ENCODE results near the gene PRICKLE1. TPM values are rescaled to one million over a fixed set of nuclear protein-coding genes. Genes with fewer than 3 reads are reported as not detected.

PRICKLE1 gene
- total and polyA plus RNA-seq, 2 experiments from 2014 or later: 7.7 to 51.7 TPM

GRCh38 chr12:42498549-42499247, 90.8 kb downstream of the PRICKLE1 start:
- no peak overlapping the region for H3K27ac Mint-ChIP-seq
- no peaks in the 10 kb centered on the region for H4K20me1 ChIP-seq (replicated peaks; ENCODE audit: insufficient read depth)
- H3K9me3 Mint-ChIP-seq: no peaks in the 10 kb centered on the region
- no peak for ATAC-seq
- no peak overlapping the region for H2AFZ ChIP-seq
- H3K4me3 ChIP-seq: no peak overlapping the region
- H3K27ac ChIP-seq (ENCODE audit: low read depth): no peak overlapping the region
- no peak overlapping the region for H3K4me3 Mint-ChIP-seq
- peaks cover 4% of the 10 kb centered on the region for H3K27me3 Mint-ChIP-seq (ENCODE audit: insufficient read depth, low read depth, poor library complexity)
- no peaks in the 10 kb centered on the region for H3K9me2 ChIP-seq (ENCODE audit: insufficient read depth)
- H3K79me2 ChIP-seq (replicated peaks; ENCODE audit: insufficient read depth): no peaks in the 10 kb centered on the region
- H3K4me2 ChIP-seq: no peak overlapping the region
- no peak for DNase-seq (ENCODE audit: low spot score)
- no peaks in the 10 kb centered on the region for H3K36me3 Mint-ChIP-seq (ENCODE audit: low read depth)
- H3K4me1 ChIP-seq (ENCODE audit: insufficient read depth): no peaks in the 10 kb centered on the region
- no peaks in the 10 kb centered on the region for H3K27me3 ChIP-seq (ENCODE audit: insufficient read depth)
- H3K4me1 Mint-ChIP-seq: peaks cover 5% of the 10 kb centered on the region; the same call in 2 of the 3 replicates
- no peaks in the 10 kb centered on the region for H3F3A ChIP-seq (replicated peaks; ENCODE audit: low read depth)
- H3K36me3 ChIP-seq (ENCODE audit: insufficient read depth): no peaks in the 10 kb centered on the region
- TF ChIP-seq NANOG (IDR thresholded peaks at IDR 0.05; ENCODE audit: borderline replicate concordance) (no peak), JUNB (IDR thresholded peaks at IDR 0.05; ENCODE audit: unreplicated experiment) (no peak), ZNF114 (CRISPR knock-in tag; IDR thresholded peaks at IDR 0.05) (no peak), CREB1 (CRISPR knock-in tag; IDR thresholded peaks at IDR 0.05; ENCODE audit: low read depth) (no peak), REST (IDR thresholded peaks at IDR 0.05; ENCODE audit: unreplicated experiment) (no peak), EZH2phosphoT487 (IDR thresholded peaks at IDR 0.05; ENCODE audit: unreplicated experiment) (no peak), ZNF331 (CRISPR knock-in tag; IDR thresholded peaks at IDR 0.05; ENCODE audit: low read depth) (no peak)

GRCh38 chr12:42496886-42497285, 92.7 kb downstream of the PRICKLE1 start:
- no peaks in the 10 kb centered on the region for H3K36me3 Mint-ChIP-seq (ENCODE audit: low read depth)
- no peaks in the 10 kb centered on the region for H3K79me2 ChIP-seq (replicated peaks; ENCODE audit: insufficient read depth)
- TF ChIP-seq ETS1 (IDR thresholded peaks at IDR 0.05) (no peak), EZH2phosphoT487 (IDR thresholded peaks at IDR 0.05; ENCODE audit: unreplicated experiment) (no peak), CTCF (conservative IDR thresholded peaks at IDR 0.05; ENCODE audit: low read depth in 2 of 2) (no peak), CREB1 (CRISPR knock-in tag; IDR thresholded peaks at IDR 0.05; ENCODE audit: low read depth) (no peak), POLR2AphosphoS5 (IDR thresholded peaks at IDR 0.05; ENCODE audit: low read depth) (no peak), ZNF331 (CRISPR knock-in tag; IDR thresholded peaks at IDR 0.05; ENCODE audit: low read depth) (no peak), NANOG (IDR thresholded peaks at IDR 0.05; ENCODE audit: borderline replicate concordance) (no peak), REST (IDR thresholded peaks at IDR 0.05; ENCODE audit: unreplicated experiment) (no peak), ZNF114 (CRISPR knock-in tag; IDR thresholded peaks at IDR 0.05) (no peak)

More at GRCh38 chr12:42496886-42497285, 92.7 kb downstream of the PRICKLE1 start:
- no peak overlapping the region for H3K27ac ChIP-seq (ENCODE audit: low read depth)
- H3K27ac Mint-ChIP-seq: no peak overlapping the region
- no peaks in the 10 kb centered on the region for H3K9me2 ChIP-seq (ENCODE audit: insufficient read depth)
- no peaks in the 10 kb centered on the region for H3F3A ChIP-seq (replicated peaks; ENCODE audit: low read depth)
- H3K4me1 Mint-ChIP-seq: no peaks in the 10 kb centered on the region
- H4K20me1 ChIP-seq (replicated peaks; ENCODE audit: insufficient read depth): no peaks in the 10 kb centered on the region
- H3K4me2 ChIP-seq: no peak overlapping the region
- H3K9me3 Mint-ChIP-seq: no peaks in the 10 kb centered on the region
- H2AFZ ChIP-seq: no peak overlapping the region
- H3K4me1 ChIP-seq (ENCODE audit: insufficient read depth): no peaks in the 10 kb centered on the region
- no peak overlapping the region for H3K4me3 Mint-ChIP-seq
- H3K4me3 ChIP-seq: no peak overlapping the region
- ATAC-seq (no peak), DNase-seq (ENCODE audit: low spot score) (no peak)
- peaks cover 4% of the 10 kb centered on the region for H3K27me3 Mint-ChIP-seq (ENCODE audit: insufficient read depth, low read depth, poor library complexity)
- H3K36me3 ChIP-seq (ENCODE audit: insufficient read depth): no peaks in the 10 kb centered on the region
- H3K27me3 ChIP-seq (ENCODE audit: insufficient read depth): no peaks in the 10 kb centered on the region
